Measurements from ENCODE around the gene MICAL2.

Gene MICAL2

GRCh38 chr11:12278766-12279671, 168.6 kb downstream of the MICAL2 start:
- no peak for DNase-seq

GRCh38 chr11:12279672-12280108, 169.3 kb downstream of the MICAL2 start:
- no peak for DNase-seq

- DNase-seq = no peak
These were observed 169.9 kb downstream of the MICAL2 start for GRCh38 chr11:12280199-12280837.

GRCh38 chr11:12280838-12281565, 170.6 kb downstream of the MICAL2 start:
- DNase-seq = no peak

- peak; percentile 63 for DNase-seq
These were observed 171.4 kb downstream of the MICAL2 start for GRCh38 chr11:12281571-12282478.

GRCh38 chr11:12282676-12283075, 172.3 kb downstream of the MICAL2 start:
- DNase-seq = no peak

GRCh38 chr11:12284316-12285050, 174.1 kb downstream of the MICAL2 start:
- no peak for DNase-seq

GRCh38 chr11:12285106-12285505, 174.7 kb downstream of the MICAL2 start:
- no peak for DNase-seq

- DNase-seq = no peak
These were observed 175.4 kb downstream of the MICAL2 start for GRCh38 chr11:12285811-12286222.

- no peak for DNase-seq
These were observed 176.2 kb downstream of the MICAL2 start for GRCh38 chr11:12286606-12287005.

- no peak for DNase-seq
These were observed 176.6 kb downstream of the MICAL2 start for GRCh38 chr11:12287009-12287373.

GRCh38 chr11:12287374-12288211, 177.2 kb downstream of the MICAL2 start:
- no peak for DNase-seq

- no peak for DNase-seq
These were observed 178.0 kb downstream of the MICAL2 start for GRCh38 chr11:12288212-12288930.

GRCh38 chr11:12288931-12289666, 178.7 kb downstream of the MICAL2 start:
- DNase-seq = no peak

- DNase-seq = no peak
These were observed 179.5 kb downstream of the MICAL2 start for GRCh38 chr11:12289667-12290476.

GRCh38 chr11:12290477-12290922, 180.1 kb downstream of the MICAL2 start:
- DNase-seq = no peak

- DNase-seq = no peak
These were observed 180.9 kb downstream of the MICAL2 start for GRCh38 chr11:12291313-12291712.

GRCh38 chr11:12291766-12292165, 181.4 kb downstream of the MICAL2 start:
- DNase-seq = no peak
